Panc1 (cell line): ENCODE results near the gene NEU2.

Source experiments
- REST ChIP-seq, 2 experiments: IDR thresholded peaks; 2 replicates each; pipeline ENCODE4 v1.6.1; 2011 to 2012; ENCODE audit warnings: low read depth in 2 of 2, control low read depth in 1 of 2, low read length in 1 of 2, mild to moderate bottlenecking in 1 of 2, moderate library complexity in 1 of 2; ENCODE audit not compliant: insufficient read depth in 1 of 2
- TF ChIP-seq, protein P1 (sequence below): fragments of 450-650 bp; IDR thresholded peaks from 2 replicates; pipeline ENCODE4 v1.5.1; 2017; ENCODE audit warnings: mild to moderate bottlenecking

GRCh38 chr2:233053928-233054784 is 21.7 kb downstream of the NEU2 start:
- TF ChIP-seq, protein P1, sequence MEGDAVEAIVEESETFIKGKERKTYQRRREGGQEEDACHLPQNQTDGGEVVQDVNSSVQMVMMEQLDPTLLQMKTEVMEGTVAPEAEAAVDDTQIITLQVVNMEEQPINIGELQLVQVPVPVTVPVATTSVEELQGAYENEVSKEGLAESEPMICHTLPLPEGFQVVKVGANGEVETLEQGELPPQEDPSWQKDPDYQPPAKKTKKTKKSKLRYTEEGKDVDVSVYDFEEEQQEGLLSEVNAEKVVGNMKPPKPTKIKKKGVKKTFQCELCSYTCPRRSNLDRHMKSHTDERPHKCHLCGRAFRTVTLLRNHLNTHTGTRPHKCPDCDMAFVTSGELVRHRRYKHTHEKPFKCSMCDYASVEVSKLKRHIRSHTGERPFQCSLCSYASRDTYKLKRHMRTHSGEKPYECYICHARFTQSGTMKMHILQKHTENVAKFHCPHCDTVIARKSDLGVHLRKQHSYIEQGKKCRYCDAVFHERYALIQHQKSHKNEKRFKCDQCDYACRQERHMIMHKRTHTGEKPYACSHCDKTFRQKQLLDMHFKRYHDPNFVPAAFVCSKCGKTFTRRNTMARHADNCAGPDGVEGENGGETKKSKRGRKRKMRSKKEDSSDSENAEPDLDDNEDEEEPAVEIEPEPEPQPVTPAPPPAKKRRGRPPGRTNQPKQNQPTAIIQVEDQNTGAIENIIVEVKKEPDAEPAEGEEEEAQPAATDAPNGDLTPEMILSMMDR: peak; percentile 97
- no peak for TF ChIP-seq REST (IDR thresholded peaks at IDR 0.05; ENCODE audit: insufficient read depth in 1 of 2, low read depth in 2 of 2, low read length in 1 of 2)
